Gastroesophageal sphincter (tissue), 4 donors: Measurements from ENCODE around the gene ARID1B. TPM values are rescaled to one million over a fixed set of nuclear protein-coding genes. Genes with fewer than 3 reads are reported as not detected.

Source experiments
- ATAC-seq: fragments of 150-250 bp; one replicate; pipeline ENCODE4 v1.9.1; 2016; ENCODE audit warnings: mild to moderate bottlenecking, moderate library complexity
- H3K27ac ChIP-seq, 4 donors: fragments of 200-600 bp; sonication (generic) in 3 of 4; 1 replicate in 3 of 4; 2 replicates in 1 of 4; pipeline ENCODE4 v1.5.1; 2016 to 2019
- H3K27me3 ChIP-seq: fragments of 200-600 bp; sonication (generic); one replicate; pipeline ENCODE4 v1.5.1; 2019
- H3K36me3 ChIP-seq, 2 donors: fragments of 200-600 bp; sonication (generic); one replicate each; pipeline ENCODE4 v1.5.1; 2019; ENCODE audit warnings: control low read depth in 1 of 2
- H3K4me1 ChIP-seq, 3 donors: fragments of 200-600 bp; sonication (generic); 1 replicate in 2 of 3; 2 replicates in 1 of 3; pipeline ENCODE4 v1.5.1; 2016 to 2019; ENCODE audit warnings: control low read depth in 2 of 3
- H3K4me3 ChIP-seq, 2 donors: fragments of 200-600 bp; sonication (generic); one replicate each; pipeline ENCODE4 v1.5.1; 2019; ENCODE audit warnings: mild to moderate bottlenecking in 1 of 2, moderate library complexity in 1 of 2
- H3K9me3 ChIP-seq, 3 donors: fragments of 200-600 bp; sonication (generic); one replicate each; pipeline ENCODE4 v1.5.1; 2017 to 2019; ENCODE audit warnings: control low read depth in 2 of 3
- EP300 ChIP-seq: sonication (generic); formaldehyde crosslinking; IDR thresholded peaks from one replicate; pipeline ENCODE4 v1.6.1; 2017; ENCODE audit warnings: antibody characterized with exemption, mild to moderate bottlenecking
- POLR2A ChIP-seq, 2 donors: fragments of 450-650 bp; IDR thresholded peaks; one replicate each; pipeline ENCODE4 v1.6.1; 2017; ENCODE audit warnings: antibody characterized with exemption in 2 of 2, mild to moderate bottlenecking in 2 of 2, moderate library complexity in 1 of 2
- POLR2AphosphoS5 ChIP-seq: sonication (generic); formaldehyde crosslinking; IDR thresholded peaks from one replicate; pipeline ENCODE4 v1.6.1; 2017; ENCODE audit warnings: antibody characterized with exemption
- WGBS, 2 donors: methylation state at CpG; one replicate each; pipeline ENCODE4 v1.1.5; 2018; ENCODE audit warnings: low coverage in 1 of 2; 5-methylcytosine and 5-hydroxymethylcytosine counted together
- total RNA-seq, 4 donors: library from RNA; depleted of rRNA; stranded (reverse); fragments of >200 nt; gene quantifications; one replicate each; pipeline ENCODE4 v1.1.0, GENCODE V29; 2016
- TF ChIP-seq, protein P1 (sequence below), 4 experiments: fragments of 200-600 bp in 2 of 4; fragments of 450-650 bp in 2 of 4; sonication (generic) in 1 of 4; IDR thresholded peaks; one replicate each; pipeline ENCODE4 v1.5.1; 2017 to 2019; ENCODE audit warnings: antibody characterized with exemption in 4 of 4, mild to moderate bottlenecking in 2 of 4, moderate library complexity in 2 of 4

The ARID1B gene
- 100 to 1,000 TPM in 1 of 4 donors, 10 to 100 TPM in 3; 40.0 to 106 (median 79.7) TPM for total RNA-seq

- TF ChIP-seq EP300 (no peak), POLR2A (IDR thresholded peaks at IDR 0.05) (peak; percentile 51 to 70), POLR2AphosphoS5 (peak; percentile 75)
- TF ChIP-seq, protein P1, sequence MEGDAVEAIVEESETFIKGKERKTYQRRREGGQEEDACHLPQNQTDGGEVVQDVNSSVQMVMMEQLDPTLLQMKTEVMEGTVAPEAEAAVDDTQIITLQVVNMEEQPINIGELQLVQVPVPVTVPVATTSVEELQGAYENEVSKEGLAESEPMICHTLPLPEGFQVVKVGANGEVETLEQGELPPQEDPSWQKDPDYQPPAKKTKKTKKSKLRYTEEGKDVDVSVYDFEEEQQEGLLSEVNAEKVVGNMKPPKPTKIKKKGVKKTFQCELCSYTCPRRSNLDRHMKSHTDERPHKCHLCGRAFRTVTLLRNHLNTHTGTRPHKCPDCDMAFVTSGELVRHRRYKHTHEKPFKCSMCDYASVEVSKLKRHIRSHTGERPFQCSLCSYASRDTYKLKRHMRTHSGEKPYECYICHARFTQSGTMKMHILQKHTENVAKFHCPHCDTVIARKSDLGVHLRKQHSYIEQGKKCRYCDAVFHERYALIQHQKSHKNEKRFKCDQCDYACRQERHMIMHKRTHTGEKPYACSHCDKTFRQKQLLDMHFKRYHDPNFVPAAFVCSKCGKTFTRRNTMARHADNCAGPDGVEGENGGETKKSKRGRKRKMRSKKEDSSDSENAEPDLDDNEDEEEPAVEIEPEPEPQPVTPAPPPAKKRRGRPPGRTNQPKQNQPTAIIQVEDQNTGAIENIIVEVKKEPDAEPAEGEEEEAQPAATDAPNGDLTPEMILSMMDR (IDR thresholded peaks at IDR 0.05): peak in 1 of 4 experiments; percentile 13
- Histone ChIP-seq H3K36me3 (no peaks in the 10 kb centered on the region), H3K9me3 (no peaks in the 10 kb centered on the region), H3K4me1 (peaks cover 0 to 44% (median 6%) of the 10 kb centered on the region in 3 donors), H3K27me3 (no peaks in the 10 kb centered on the region), H3K4me3 (peak within 1 kb of the TSS; percentile 78 to 81), H3K27ac (peak within 1 kb of the TSS; percentile 89 to 99 (median 97))
- peak; percentile 82 for ATAC-seq
- 0 to 2% methylated on average over 8 to 9 of the region's 65 CpGs for WGBS, 2 donors
These were observed at the start of gene ARID1B for GRCh38 chr6:156776840-156777576. Gene ARID1B (plus strand): TSS chr6:156777378. CDS start chr6:156777681, 303 bp downstream.

DNA sequence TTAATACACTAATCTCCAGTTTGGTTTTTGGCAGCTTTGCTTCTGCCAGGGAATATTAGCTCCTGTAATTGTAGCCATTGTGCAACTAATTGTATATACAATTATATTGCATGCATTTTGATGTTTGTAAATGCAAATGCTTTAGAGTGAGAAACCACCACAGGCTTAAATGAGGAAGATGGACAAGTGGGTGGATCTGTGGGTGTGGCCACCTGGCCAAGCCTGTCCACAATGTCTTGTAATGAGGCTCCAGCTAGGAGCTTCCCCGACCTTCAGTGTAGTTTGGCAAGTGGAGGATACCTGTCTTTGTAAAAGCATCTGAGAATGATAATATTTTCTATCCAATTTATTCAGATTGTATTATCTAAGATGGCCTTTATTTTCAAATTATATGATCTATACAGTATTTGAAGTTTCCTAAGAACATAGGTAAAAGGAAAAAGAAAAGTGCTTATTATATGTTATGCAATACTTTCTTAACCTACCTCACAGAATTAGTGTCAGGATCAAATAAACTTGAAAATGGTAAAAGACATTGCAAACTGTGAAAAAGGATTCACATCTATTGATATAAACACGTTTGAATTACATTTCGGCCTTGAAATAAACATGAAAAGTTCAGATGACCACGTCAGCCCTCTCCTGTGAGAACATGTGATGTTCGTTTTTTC, 49.3 kb upstream of the ARID1B start:
- 77 to 88% methylated on average over 5 of the region's 5 CpGs for WGBS, 2 donors
- ATAC-seq: no peak

GRCh38 chr6:156729248-156729647, 47.9 kb upstream of the ARID1B start:
- no peaks in the 10 kb centered on the region for H3K36me3 ChIP-seq
- WGBS, 2 donors: 65 to 88% methylated on average over 2 of the region's 2 CpGs
- ATAC-seq: no peak
- no peaks in the 10 kb centered on the region for H3K27me3 ChIP-seq
- no peaks in the 10 kb centered on the region for H3K4me1 ChIP-seq
- TF ChIP-seq POLR2AphosphoS5: no peak
- no peak for TF ChIP-seq EP300
- TF ChIP-seq POLR2A (IDR thresholded peaks at IDR 0.05): no peak
- TF ChIP-seq, protein P1 (IDR thresholded peaks at IDR 0.05): no peak
- no peak overlapping the region for H3K4me3 ChIP-seq
- H3K27ac ChIP-seq: no peak overlapping the region
- H3K9me3 ChIP-seq: no peaks in the 10 kb centered on the region

More for the DNA sequence above, 49.3 kb upstream of the ARID1B start:
- Histone ChIP-seq H3K27ac (no peak overlapping the region), H3K27me3 (no peaks in the 10 kb centered on the region), H3K9me3 (no peaks in the 10 kb centered on the region), H3K4me3 (no peak overlapping the region), H3K4me1 (no peaks in the 10 kb centered on the region), H3K36me3 (no peaks in the 10 kb centered on the region)
- TF ChIP-seq POLR2A (IDR thresholded peaks at IDR 0.05) (no peak), EP300 (no peak), POLR2AphosphoS5 (no peak)
- TF ChIP-seq, protein P1 (IDR thresholded peaks at IDR 0.05): no peak

GRCh38 chr6:156731396-156731795, 45.8 kb upstream of the ARID1B start:
- H3K27ac ChIP-seq: no peak overlapping the region
- H3K4me1 ChIP-seq: no peaks in the 10 kb centered on the region
- no peak overlapping the region for H3K4me3 ChIP-seq
- H3K27me3 ChIP-seq: no peaks in the 10 kb centered on the region
- no peak for TF ChIP-seq EP300
- TF ChIP-seq, protein P1 (IDR thresholded peaks at IDR 0.05): no peak
- no peak for TF ChIP-seq POLR2A (IDR thresholded peaks at IDR 0.05)
- no peak for TF ChIP-seq POLR2AphosphoS5
- no peak for ATAC-seq
- H3K9me3 ChIP-seq: no peaks in the 10 kb centered on the region
- H3K36me3 ChIP-seq: no peaks in the 10 kb centered on the region
- WGBS, 2 donors: 81 to 91% methylated on average over 4 of the region's 4 CpGs
